Pons (tissue), 1 donor: ENCODE measurements around the gene SMARCE1.

Source experiments
- DNase-seq: peaks from one replicate; pipeline ENCODE4 v3.0.0-alpha.2; 2016; ENCODE audit warnings: low spot score

The SMARCE1 gene

GRCh38 chr17:40582328-40582901 lies 65.2 kb downstream of the SMARCE1 start:
- no peak for DNase-seq

- no peak for DNase-seq
Measured at GRCh38 chr17:40580140-40580539, 67.5 kb downstream of the SMARCE1 start.

- DNase-seq: no peak
Measured at GRCh38 chr17:40579471-40579870, 68.1 kb downstream of the SMARCE1 start.

GRCh38 chr17:40577611-40578065 lies 70.0 kb downstream of the SMARCE1 start:
- no peak for DNase-seq

GRCh38 chr17:40576113-40576740 lies 71.4 kb downstream of the SMARCE1 start:
- no peak for DNase-seq
